ENCODE data around the gene ZBTB9. TPM values are rescaled to one million over a fixed set of nuclear protein-coding genes. Genes with fewer than 3 reads are reported as not detected.

ZBTB9 gene
- total RNA-seq, 1 donor from 2014 or later: 9.6 TPM

DNA sequence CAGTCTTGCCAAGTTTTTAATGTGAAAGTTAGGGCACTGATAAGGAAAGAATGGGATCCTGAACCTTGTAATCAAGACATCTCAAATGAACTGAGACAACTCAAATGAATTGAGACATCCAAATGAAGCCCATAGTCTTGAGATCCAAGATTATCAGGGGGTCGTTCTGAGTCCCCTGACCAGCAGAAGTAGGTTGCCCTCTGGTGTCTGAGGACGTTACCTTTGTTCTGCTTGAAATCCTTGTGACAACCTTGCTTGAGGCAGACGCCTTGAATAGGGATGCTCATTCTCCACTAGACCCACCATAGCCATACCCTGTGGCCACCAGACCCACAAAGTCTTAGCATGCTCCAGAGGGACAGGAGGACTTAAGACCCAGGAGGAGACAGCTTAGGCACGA lies 37.7 kb downstream of the ZBTB9 start:
- Mint-ChIP-seq H3K4me3 (ENCODE audit: unreplicated experiment) (no peak overlapping the region), H3K9me3 (ENCODE audit: unreplicated experiment) (peaks cover 3% of the 10 kb centered on the region), H3K36me3 (ENCODE audit: unreplicated experiment) (no peaks in the 10 kb centered on the region), H3K27me3 (ENCODE audit: unreplicated experiment) (no peaks in the 10 kb centered on the region), H3K4me1 (ENCODE audit: low read depth, unreplicated experiment) (no peaks in the 10 kb centered on the region), H3K27ac (ENCODE audit: unreplicated experiment) (no peak overlapping the region)
- TF ChIP-seq, protein P1, sequence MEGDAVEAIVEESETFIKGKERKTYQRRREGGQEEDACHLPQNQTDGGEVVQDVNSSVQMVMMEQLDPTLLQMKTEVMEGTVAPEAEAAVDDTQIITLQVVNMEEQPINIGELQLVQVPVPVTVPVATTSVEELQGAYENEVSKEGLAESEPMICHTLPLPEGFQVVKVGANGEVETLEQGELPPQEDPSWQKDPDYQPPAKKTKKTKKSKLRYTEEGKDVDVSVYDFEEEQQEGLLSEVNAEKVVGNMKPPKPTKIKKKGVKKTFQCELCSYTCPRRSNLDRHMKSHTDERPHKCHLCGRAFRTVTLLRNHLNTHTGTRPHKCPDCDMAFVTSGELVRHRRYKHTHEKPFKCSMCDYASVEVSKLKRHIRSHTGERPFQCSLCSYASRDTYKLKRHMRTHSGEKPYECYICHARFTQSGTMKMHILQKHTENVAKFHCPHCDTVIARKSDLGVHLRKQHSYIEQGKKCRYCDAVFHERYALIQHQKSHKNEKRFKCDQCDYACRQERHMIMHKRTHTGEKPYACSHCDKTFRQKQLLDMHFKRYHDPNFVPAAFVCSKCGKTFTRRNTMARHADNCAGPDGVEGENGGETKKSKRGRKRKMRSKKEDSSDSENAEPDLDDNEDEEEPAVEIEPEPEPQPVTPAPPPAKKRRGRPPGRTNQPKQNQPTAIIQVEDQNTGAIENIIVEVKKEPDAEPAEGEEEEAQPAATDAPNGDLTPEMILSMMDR (IDR thresholded peaks at IDR 0.05; ENCODE audit: partially characterized antibody, unreplicated experiment): no peak
- no peak for DNase-seq

- Mint-ChIP-seq H3K27ac (ENCODE audit: unreplicated experiment) (no peak overlapping the region), H3K9me3 (ENCODE audit: unreplicated experiment) (peaks cover 1% of the 10 kb centered on the region), H3K27me3 (ENCODE audit: unreplicated experiment) (no peaks in the 10 kb centered on the region), H3K36me3 (ENCODE audit: unreplicated experiment) (no peaks in the 10 kb centered on the region), H3K4me1 (ENCODE audit: low read depth, unreplicated experiment) (no peaks in the 10 kb centered on the region), H3K4me3 (ENCODE audit: unreplicated experiment) (no peak overlapping the region)
- TF ChIP-seq, protein P1 (IDR thresholded peaks at IDR 0.05; ENCODE audit: partially characterized antibody, unreplicated experiment): no peak
- DNase-seq: no peak
These were observed 42.8 kb downstream of the ZBTB9 start for GRCh38 chr6:33497157-33497556.

DNA sequence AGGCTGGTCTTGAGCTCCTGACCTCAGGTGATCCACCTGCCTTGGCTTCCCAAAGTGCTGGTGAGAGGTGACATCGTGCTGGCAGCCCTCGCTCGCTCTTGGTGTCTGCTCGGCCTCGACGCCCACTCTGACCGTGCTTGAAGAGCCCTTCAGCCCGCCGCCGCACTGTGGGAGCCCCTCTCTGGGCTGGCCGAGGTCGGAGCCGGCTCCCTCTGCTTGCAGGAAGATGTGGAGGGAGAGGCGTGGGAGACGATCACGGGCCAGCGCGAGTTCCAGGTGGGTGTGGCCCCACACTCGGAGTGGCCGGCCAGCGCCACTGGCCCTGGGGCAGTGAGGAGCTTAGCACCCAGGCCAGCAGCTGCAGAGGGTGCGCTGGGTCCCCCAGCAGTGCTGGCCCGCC lies 48.1 kb downstream of the ZBTB9 start:
- H3K27ac Mint-ChIP-seq (ENCODE audit: unreplicated experiment): no peak overlapping the region
- no peaks in the 10 kb centered on the region for H3K4me1 Mint-ChIP-seq (ENCODE audit: low read depth, unreplicated experiment)
- TF ChIP-seq, protein P1 (IDR thresholded peaks at IDR 0.05; ENCODE audit: partially characterized antibody, unreplicated experiment): no peak
- H3K9me3 Mint-ChIP-seq (ENCODE audit: unreplicated experiment): peaks cover 1% of the 10 kb centered on the region
- no peak overlapping the region for H3K4me3 Mint-ChIP-seq (ENCODE audit: unreplicated experiment)
- H3K36me3 Mint-ChIP-seq (ENCODE audit: unreplicated experiment): no peaks in the 10 kb centered on the region
- DNase-seq: no peak
- H3K27me3 Mint-ChIP-seq (ENCODE audit: unreplicated experiment): peaks cover 7% of the 10 kb centered on the region

GRCh38 chr6:33504486-33504885 lies 50.1 kb downstream of the ZBTB9 start:
- TF ChIP-seq, protein P1 (IDR thresholded peaks at IDR 0.05; ENCODE audit: partially characterized antibody, unreplicated experiment): no peak
- no peak overlapping the region for H3K27ac Mint-ChIP-seq (ENCODE audit: unreplicated experiment)
- H3K36me3 Mint-ChIP-seq (ENCODE audit: unreplicated experiment): no peaks in the 10 kb centered on the region
- H3K27me3 Mint-ChIP-seq (ENCODE audit: unreplicated experiment): peaks cover 7% of the 10 kb centered on the region
- peaks cover 1% of the 10 kb centered on the region for H3K9me3 Mint-ChIP-seq (ENCODE audit: unreplicated experiment)
- no peak overlapping the region for H3K4me3 Mint-ChIP-seq (ENCODE audit: unreplicated experiment)
- DNase-seq: no peak
- H3K4me1 Mint-ChIP-seq (ENCODE audit: low read depth, unreplicated experiment): no peaks in the 10 kb centered on the region

DNA sequence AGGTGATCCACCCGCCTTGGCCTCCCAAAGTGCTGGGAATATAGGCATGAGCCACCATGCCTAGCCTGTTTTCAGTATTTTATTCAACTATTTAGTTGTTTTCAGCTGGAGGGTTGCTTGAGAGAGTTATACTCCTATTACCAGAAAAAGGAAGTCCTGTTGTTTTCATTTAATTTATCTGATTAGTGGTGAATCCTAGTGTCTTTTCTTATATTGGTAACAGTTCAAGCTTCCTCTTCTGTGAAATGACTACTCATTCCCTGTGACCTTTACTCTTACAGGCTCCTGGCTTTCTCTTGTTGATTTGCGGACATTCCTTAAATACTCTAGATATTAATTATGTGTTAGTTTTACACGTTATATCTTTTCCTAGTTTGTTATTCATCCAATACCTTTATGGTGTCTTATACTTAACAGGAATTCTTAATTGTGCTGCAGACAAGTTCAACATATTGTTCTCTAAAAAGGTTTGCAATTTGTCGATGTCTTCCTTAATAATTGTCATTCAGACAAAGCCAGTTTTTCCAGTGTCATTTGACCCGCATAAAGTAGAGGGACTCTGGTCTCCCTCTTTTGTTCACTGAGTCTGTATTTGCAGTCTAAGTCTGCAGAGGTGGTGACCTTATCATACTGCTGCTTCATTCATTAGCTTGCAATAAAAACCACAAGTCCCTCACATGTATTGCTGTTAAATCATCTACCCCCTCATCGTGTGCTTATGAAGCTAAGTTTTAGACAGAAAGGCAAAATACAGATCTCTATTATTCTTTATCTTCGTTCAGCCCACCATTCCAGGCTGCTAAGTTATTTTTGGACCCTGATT lies 51.4 kb downstream of the ZBTB9 start:
- no peaks in the 10 kb centered on the region for H3K36me3 Mint-ChIP-seq (ENCODE audit: unreplicated experiment)
- no peaks in the 10 kb centered on the region for H3K4me1 Mint-ChIP-seq (ENCODE audit: low read depth, unreplicated experiment)
- no peak overlapping the region for H3K27ac Mint-ChIP-seq (ENCODE audit: unreplicated experiment)
- peaks cover 7% of the 10 kb centered on the region for H3K27me3 Mint-ChIP-seq (ENCODE audit: unreplicated experiment)
- TF ChIP-seq, protein P1 (IDR thresholded peaks at IDR 0.05; ENCODE audit: partially characterized antibody, unreplicated experiment): no peak
- DNase-seq: no peak
- peaks cover 1% of the 10 kb centered on the region for H3K9me3 Mint-ChIP-seq (ENCODE audit: unreplicated experiment)
- no peak overlapping the region for H3K4me3 Mint-ChIP-seq (ENCODE audit: unreplicated experiment)

Measured in glutamatergic neuron (in vitro differentiated cells).